Right cardiac atrium (tissue), 5 donors: Measurements from ENCODE around the gene TJAP1. TPM values are rescaled to one million over a fixed set of nuclear protein-coding genes. Genes with fewer than 3 reads are reported as not detected.
"Not testable (repeated sequence)": the region's sequence is repeated elsewhere in the genome, so short reads cannot be mapped to it uniquely, and the experiment has no call there.

Experiments
- ATAC-seq, 2 donors: fragments of 200-7000 bp; cut with Tn5 transposase; one replicate each; pipeline versions ENCODE4 v1.8.0 to v1.9.1; 2020; ENCODE audit warnings: moderate library complexity in 2 of 2, mild to moderate bottlenecking in 1 of 2
- DNase-seq, 3 donors: peaks; one replicate each; pipeline ENCODE4 v3.0.0-alpha.2; 2020
- H3K27ac ChIP-seq: one replicate; pipeline ENCODE4 v1.5.1; 2013; ENCODE audit warnings: mild to moderate bottlenecking, low read length, control low read depth, moderate library complexity
- H3K27me3 ChIP-seq: one replicate; pipeline ENCODE4 v1.6.1; 2013; ENCODE audit not compliant: control insufficient read depth, insufficient read depth
- H3K4me1 ChIP-seq: one replicate; pipeline ENCODE4 v1.6.1; 2013; ENCODE audit warnings: low read length; ENCODE audit not compliant: control insufficient read depth, insufficient read depth
- H3K4me3 ChIP-seq: one replicate; pipeline ENCODE4 v1.5.1; 2013; ENCODE audit warnings: low read length, control low read depth
- H3K9me3 ChIP-seq: one replicate; pipeline ENCODE4 v1.6.1; 2013; ENCODE audit warnings: low read length; ENCODE audit not compliant: control insufficient read depth
- WGBS: extraction: QIAGEN DNeasy Blood & Tissue Kit; methylation state at CpG from one replicate; pipeline ENCODE4 v1.1.7; 2013; 5-methylcytosine and 5-hydroxymethylcytosine counted together
- intact Hi-C, 4 donors: fragments of 100-400 bp; cut with DNase I; formaldehyde crosslinking; loops; one replicate each; pipeline versions ENCODE4 v1.11.0 to v1.14.0; 2022 to 2023
- polyA plus RNA-seq: library from polyadenylated mRNA; stranded (reverse); fragments of 200-250 nt; gene quantifications from one replicate; pipeline ENCODE4 v1.2.3, GENCODE V29; 2013
- total RNA-seq, 4 donors: library from RNA; stranded (reverse); fragmentation: NEBNext Ultra II Directional; extraction: Animal tissue kit (Norgen Biotek cat#: 25700); gene quantifications; one replicate each; pipeline ENCODE4 v1.2.1, GENCODE V29; 2021
- donor health status: healthy with polysubstance abuse.
- donor health status: DM: no; HTN: yes; CAD: no.
- donor health status: DM: no; HTN: no; CAD: no.
- donor health status: DM: no; HTN: yes; CAD: no; lungs with severe emphysema.
- donor health status: DM: yes; HTN: yes; CAD: no.

TJAP1 gene
- total and polyA plus RNA-seq, 5 donors, result 15.5 to 23.9 (median 19.9) TPM

DNA sequence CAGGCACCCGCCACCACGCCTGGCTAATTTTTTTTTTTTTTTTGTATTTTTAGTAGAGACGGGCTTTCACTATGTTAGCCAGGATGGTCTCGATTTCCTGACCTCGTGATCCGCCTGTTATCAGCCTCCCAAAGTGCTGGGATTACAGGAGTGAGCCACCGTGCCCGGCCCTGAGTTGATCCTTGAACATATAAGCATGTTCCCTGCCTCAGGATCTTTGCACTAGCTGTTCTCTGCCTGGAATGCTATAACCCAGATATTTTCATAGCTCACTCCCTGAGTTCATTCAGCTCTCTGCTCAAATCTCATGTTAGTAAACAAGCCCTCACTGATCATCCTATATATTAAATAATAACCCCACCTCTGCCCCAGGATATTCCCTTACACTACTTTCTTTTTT, 13.0 kb upstream of the TJAP1 start:
- H3K27me3 ChIP-seq, result no peaks in the 10 kb centered on the region

DNA sequence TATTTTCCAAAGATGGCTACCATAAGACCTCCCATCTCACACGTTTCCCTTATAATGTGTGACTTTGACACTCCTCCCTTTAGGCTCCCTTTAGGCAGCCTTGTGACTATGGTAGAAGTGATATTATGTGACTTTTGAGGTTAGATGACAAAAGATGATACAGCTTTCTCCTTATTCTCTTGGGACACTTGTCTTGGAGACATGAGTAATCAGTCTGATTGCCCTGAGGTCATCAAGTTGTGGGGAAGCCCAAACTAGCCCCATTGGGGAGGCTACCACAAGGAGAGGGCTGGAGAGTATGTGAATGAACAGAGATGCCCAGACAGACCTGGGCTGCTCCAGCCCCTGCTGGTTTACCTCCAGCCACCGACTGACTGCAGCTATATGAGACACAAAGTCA, 11.4 kb upstream of the TJAP1 start:
- no peak for DNase-seq
- no peaks in the 10 kb centered on the region for H3K9me3 ChIP-seq
- intact Hi-C loops, result no loop called here
- no peak for ATAC-seq
- no peak overlapping the region for H3K27ac ChIP-seq
- H3K4me1 ChIP-seq, result no peaks in the 10 kb centered on the region
- H3K27me3 ChIP-seq, result no peaks in the 10 kb centered on the region
- no peak overlapping the region for H3K4me3 ChIP-seq
- 71% methylated on average over 2 of the region's 2 CpGs for WGBS

More for the DNA sequence above, 13.0 kb upstream of the TJAP1 start:
- no peak for DNase-seq
- Histone ChIP-seq H3K4me1 (no peaks in the 10 kb centered on the region), H3K9me3 (no peaks in the 10 kb centered on the region), H3K4me3 (no peak overlapping the region), H3K27ac (no peak overlapping the region)
- ATAC-seq, result no peak
- 79% methylated on average over 8 of the region's 8 CpGs for WGBS
- intact Hi-C loops, result no loop called here

- WGBS, result 62% methylated on average over 5 of the region's 5 CpGs
- intact Hi-C loops, H3K4me1 ChIP-seq, ATAC-seq, H3K9me3 ChIP-seq, DNase-seq, H3K27me3 ChIP-seq, H3K4me3 ChIP-seq, H3K27ac ChIP-seq: not testable (repeated sequence)
These were observed 10.1 kb upstream of the TJAP1 start for GRCh38 chr6:43467265-43467664.

- Histone ChIP-seq H3K4me1 (no peaks in the 10 kb centered on the region), H3K27me3 (no peaks in the 10 kb centered on the region), H3K9me3 (no peaks in the 10 kb centered on the region), H3K4me3 (no peak overlapping the region), H3K27ac (no peak overlapping the region)
- WGBS, result 37% methylated on average over 4 of the region's 4 CpGs
- intact Hi-C loops, result no loop called here
- peak in 1 of 2 donors; percentile 21 for ATAC-seq
- no peak for DNase-seq
These were observed 9.6 kb upstream of the TJAP1 start for GRCh38 chr6:43467752-43468151.

DNA sequence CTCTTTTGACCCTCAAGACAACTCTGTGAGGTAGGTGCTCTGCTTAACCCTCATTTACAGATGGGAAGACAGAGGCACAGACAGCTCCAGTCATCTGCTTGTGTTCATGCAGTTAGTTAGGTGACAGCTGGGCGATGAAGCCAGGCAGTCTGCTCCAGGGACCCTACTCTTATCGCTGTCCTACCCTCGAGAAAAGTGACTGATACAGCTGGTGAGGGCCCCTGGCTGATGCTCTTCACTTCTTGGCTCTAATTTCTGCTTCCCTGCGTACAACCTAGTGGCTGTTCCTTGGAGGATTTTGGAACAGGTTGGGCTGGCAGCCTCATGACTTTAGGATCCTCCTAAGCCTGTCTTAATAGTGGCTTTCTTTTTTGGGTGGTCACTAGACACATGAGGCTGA, 9.1 kb upstream of the TJAP1 start:
- intact Hi-C loops, result no loop called here
- WGBS, result 50% methylated on average over 4 of the region's 4 CpGs
- peak; percentile 23 to 60 for ATAC-seq
- H3K9me3 ChIP-seq, result no peaks in the 10 kb centered on the region
- H3K4me1 ChIP-seq, result no peaks in the 10 kb centered on the region
- no peak overlapping the region for H3K4me3 ChIP-seq
- no peaks in the 10 kb centered on the region for H3K27me3 ChIP-seq
- no peak overlapping the region for H3K27ac ChIP-seq
- DNase-seq, result no peak

DNA sequence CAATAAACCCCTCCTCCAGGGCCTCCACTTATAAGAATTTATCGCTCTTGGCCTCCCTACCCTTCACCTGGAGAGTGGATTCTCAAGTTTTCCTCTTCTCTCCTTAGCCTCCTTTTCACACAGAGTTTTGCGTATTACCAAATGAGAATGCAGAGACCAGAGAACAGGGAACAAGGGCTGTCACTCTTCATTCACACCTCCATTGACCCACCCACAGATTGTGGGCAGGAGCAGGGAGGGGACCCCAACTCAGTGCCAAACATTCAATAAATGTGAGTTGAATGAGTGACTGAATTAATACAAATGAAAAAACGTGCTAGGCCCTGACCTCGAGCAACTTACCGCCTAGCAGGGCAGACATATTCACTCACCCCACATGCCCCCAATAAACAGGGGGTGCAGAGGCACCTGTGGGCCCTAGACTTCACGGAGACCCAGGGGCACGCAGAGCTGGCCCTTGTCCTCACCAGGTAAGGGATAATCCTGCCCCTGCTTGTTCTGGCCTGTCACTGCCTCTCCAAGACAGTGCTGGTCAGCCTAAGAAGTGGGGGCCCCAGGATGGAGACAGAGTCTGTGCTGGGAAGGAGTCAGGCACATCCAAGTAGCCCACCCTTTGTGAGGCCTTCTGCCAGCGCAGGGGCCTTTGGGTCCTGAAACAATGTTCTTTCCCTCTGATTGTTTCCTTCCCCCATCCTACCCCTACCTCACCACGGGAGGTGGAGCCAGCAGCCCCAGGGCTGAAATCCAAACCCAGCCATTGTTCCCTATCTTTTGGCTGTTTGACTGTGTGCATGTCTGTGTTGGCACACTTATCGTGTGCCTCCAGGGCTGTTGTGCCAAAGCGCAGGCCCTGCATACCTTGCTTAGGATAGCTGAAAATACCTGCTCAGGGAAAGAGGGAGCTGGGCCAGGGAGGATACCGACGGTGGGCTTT, 8.4 kb upstream of the TJAP1 start:
- no peaks in the 10 kb centered on the region for H3K9me3 ChIP-seq
- no peaks in the 10 kb centered on the region for H3K27me3 ChIP-seq
- H3K27ac ChIP-seq, result no peak overlapping the region
- ATAC-seq (peak; percentile 73 to 79), DNase-seq (no peak)
- WGBS, result 55% methylated on average over 13 of the region's 13 CpGs
- intact Hi-C loops, result no loop called here
- no peak overlapping the region for H3K4me3 ChIP-seq
- no peaks in the 10 kb centered on the region for H3K4me1 ChIP-seq

DNA sequence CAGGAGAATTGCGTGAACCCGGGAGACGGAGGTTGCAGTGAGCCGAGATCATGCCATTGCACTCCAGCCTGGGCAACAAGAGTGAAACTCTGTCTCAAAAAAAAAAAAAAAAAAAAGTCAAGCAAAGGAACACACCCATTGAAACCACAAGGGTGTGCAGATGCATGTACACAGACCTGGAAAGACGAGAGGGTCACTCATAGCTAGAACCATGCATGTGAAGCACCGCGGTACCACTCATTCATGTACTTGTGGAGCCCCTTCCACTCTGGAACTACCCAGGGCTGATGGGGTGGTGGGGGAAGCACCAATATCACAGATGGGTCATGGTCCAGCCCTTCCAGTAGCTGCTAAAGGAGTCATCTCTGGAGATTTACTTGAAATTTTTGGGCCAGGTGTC, 7.4 kb upstream of the TJAP1 start:
- 92% methylated on average over 7 of the region's 7 CpGs for WGBS
- ATAC-seq (no peak), DNase-seq (no peak)
- H3K27me3 ChIP-seq, result no peaks in the 10 kb centered on the region
- H3K4me3 ChIP-seq, result no peak overlapping the region
- no peak overlapping the region for H3K27ac ChIP-seq
- no peaks in the 10 kb centered on the region for H3K4me1 ChIP-seq
- H3K9me3 ChIP-seq, result no peaks in the 10 kb centered on the region
- intact Hi-C loops, result no loop called here

DNA sequence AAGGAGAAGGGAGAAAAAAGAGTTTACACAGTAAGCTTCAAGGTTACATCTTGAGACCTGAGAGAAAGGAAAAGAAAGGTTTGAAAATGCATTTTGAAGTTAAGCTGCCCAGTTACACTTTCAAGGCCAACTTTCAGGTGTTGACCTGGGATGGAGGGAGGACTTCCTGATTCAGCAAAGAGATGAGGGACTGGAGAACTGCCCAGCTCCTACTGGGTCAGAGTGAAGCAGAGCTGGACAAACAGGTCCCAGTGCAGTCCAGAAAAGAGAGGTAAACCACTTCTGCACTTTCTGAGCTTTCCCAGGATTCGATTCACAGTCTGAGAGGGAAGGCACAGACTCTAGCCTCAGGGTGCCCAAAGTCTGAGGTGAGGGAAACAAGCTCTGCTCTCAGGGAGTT, 6.0 kb upstream of the TJAP1 start:
- ATAC-seq, result no peak
- DNase-seq, result no peak
- H3K9me3 ChIP-seq, result no peaks in the 10 kb centered on the region
- no peaks in the 10 kb centered on the region for H3K27me3 ChIP-seq
- no peak overlapping the region for H3K27ac ChIP-seq
- no peaks in the 10 kb centered on the region for H3K4me1 ChIP-seq
- H3K4me3 ChIP-seq, result no peak overlapping the region
- WGBS, result 79% methylated on average over 1 of the region's 1 CpG
- intact Hi-C loops, result no loop called here

GRCh38 chr6:43472515-43472914, 4.9 kb upstream of the TJAP1 start:
- DNase-seq (no peak), ATAC-seq (no peak)
- no peak overlapping the region for H3K27ac ChIP-seq
- 97% methylated on average over 4 of the region's 4 CpGs for WGBS
- H3K4me3 ChIP-seq, result no peak overlapping the region
- H3K4me1 ChIP-seq, result no peaks in the 10 kb centered on the region
- H3K27me3 ChIP-seq, result no peaks in the 10 kb centered on the region
- intact Hi-C loops, result no loop called here
- H3K9me3 ChIP-seq, result no peaks in the 10 kb centered on the region

- no peaks in the 10 kb centered on the region for H3K9me3 ChIP-seq
- intact Hi-C loops, result no loop called here
- DNase-seq, result no peak
- no peak for ATAC-seq
- H3K27me3 ChIP-seq, result no peaks in the 10 kb centered on the region
- H3K27ac ChIP-seq, result no peak overlapping the region
- H3K4me3 ChIP-seq, result no peak overlapping the region
- H3K4me1 ChIP-seq, result peaks cover 9% of the 10 kb centered on the region
- 87% methylated on average over 6 of the region's 6 CpGs for WGBS
These were observed 1.9 kb upstream of the TJAP1 start for GRCh38 chr6:43475516-43475915.

DNA sequence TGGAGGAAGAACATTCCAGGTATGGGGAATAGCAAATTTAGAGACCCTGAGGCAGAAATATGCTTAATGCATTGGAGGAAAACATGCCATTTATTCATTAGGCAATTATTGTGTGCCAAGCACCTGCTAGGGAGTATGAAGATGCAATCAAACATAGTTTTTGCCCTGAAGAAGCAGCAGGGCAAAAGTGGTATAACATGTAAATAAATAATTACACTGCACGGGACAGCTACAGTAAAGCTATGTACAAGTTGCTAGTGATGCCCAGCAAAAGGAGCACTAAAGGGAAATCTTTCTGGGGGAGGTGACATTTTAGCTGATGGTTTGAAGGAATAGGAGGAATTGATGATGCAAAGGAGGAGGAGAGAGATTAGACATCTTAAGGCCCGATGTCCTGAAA, 624 bp upstream of the TJAP1 start:
- DNase-seq (no peak), ATAC-seq (no peak)
- 30% methylated on average over 2 of the region's 2 CpGs for WGBS
- no peaks in the 10 kb centered on the region for H3K27me3 ChIP-seq
- peak overlapping the region; percentile 88 for H3K4me3 ChIP-seq
- H3K9me3 ChIP-seq, result no peaks in the 10 kb centered on the region
- H3K27ac ChIP-seq, result peak overlapping the region; percentile 16
- intact Hi-C loops, result no loop called here
- H3K4me1 ChIP-seq, result peaks cover 9% of the 10 kb centered on the region
